HCT116 (cell line): ENCODE measurements around the gene CMIP. TPM values are rescaled to one million over a fixed set of nuclear protein-coding genes. Genes with fewer than 3 reads are reported as not detected.

Experiments
- ATAC-seq: fragments of 200-7000 bp; cut with Tn5 transposase; 2 replicates; pipeline ENCODE4 v1.9.1; 2020; ENCODE audit warnings: mild to moderate bottlenecking, moderate library complexity
- BruUV-seq: library from RNA; stranded (reverse); fragments of 400-500 nt; replicated peaks from 2 replicates; lab custom pipeline; 2021; lab: Mats Ljungman, UMichigan
- CTCF ChIA-PET: fragments of 300-600 bp; sonication (Branson Sonifier 250); formaldehyde crosslinking; loops from one replicate; lab custom pipeline; 2021; ENCODE audit warnings: antibody characterized with exemption; lab: Charles Lee
- POLR2A ChIA-PET: fragments of 300-600, 350-600 bp; sonication (Branson Sonifier 250); formaldehyde crosslinking; loops from one replicate; lab custom pipeline; 2021; ENCODE audit warnings: antibody characterized with exemption; lab: Charles Lee
- RAD21 ChIA-PET, 2 experiments: fragments of 300-600 bp; sonication (Branson Sonifier 250); formaldehyde crosslinking; loops; one replicate each; lab custom pipeline; 2023; ENCODE audit warnings: low total read pairs in 2 of 2; ENCODE audit not compliant: uncharacterized antibody in 2 of 2, unreplicated experiment in 2 of 2, low non-redundant PET in 1 of 2; lab: Charles Lee
- DNase-seq: peaks from one replicate; pipeline ENCODE4 v3.0.0-alpha.2; 2010; ENCODE audit warnings: low read depth, low spot score
- H2AFZ ChIP-seq: fragments of 200-600 bp; shearing (Covaris generic), sonication (generic); 2 replicates; pipeline ENCODE4 v1.6.1; 2017; ENCODE audit warnings: low read depth, mixed run types, mixed read lengths, antibody characterized with exemption, low read length; ENCODE audit not compliant: poor library complexity, severe bottlenecking
- H3K27ac ChIP-seq: 2 replicates; pipeline ENCODE4 v1.5.1; 2012; ENCODE audit warnings: low read depth, low read length
- H3K27me3 ChIP-seq: fragments of 200-600 bp; sonication (generic); 2 replicates; pipeline ENCODE4 v1.6.1; 2016; ENCODE audit warnings: mixed run types, low read length, mixed read lengths; ENCODE audit not compliant: insufficient read depth
- H3K36me3 ChIP-seq, 2 experiments: fragments of 200-500 bp in 1 of 2; fragments of 200-600 bp in 1 of 2; sonication (Bioruptor generic) in 1 of 2; sonication (generic) in 1 of 2; 2 replicates each; pipeline versions ENCODE4 v1.5.1 to v1.6.1; 2014 to 2016; ENCODE audit warnings: low read length in 2 of 2, inconsistent platforms in 1 of 2, mixed read lengths in 1 of 2, mixed run types in 1 of 2; ENCODE audit not compliant: insufficient read depth in 2 of 2, control insufficient read depth in 1 of 2
- H3K4me1 ChIP-seq, 2 experiments: fragments of 200-600 bp in 1 of 2; sonication (generic) in 1 of 2; 2 replicates each; pipeline versions ENCODE4 v1.5.1 to v1.6.1; 2012 to 2017; ENCODE audit warnings: low read length in 2 of 2, inconsistent platforms in 1 of 2, mild to moderate bottlenecking in 1 of 2, mixed read lengths in 1 of 2, mixed run types in 1 of 2, moderate library complexity in 1 of 2; ENCODE audit not compliant: insufficient read depth in 2 of 2, control insufficient read depth in 1 of 2
- H3K4me2 ChIP-seq: fragments of 200-600 bp; sonication (generic); 2 replicates; pipeline ENCODE4 v1.6.1; 2017; ENCODE audit warnings: mixed run types, low read length, mixed read lengths
- H3K4me3 ChIP-seq, 2 experiments: fragments of 200-600 bp in 1 of 2; sonication (generic) in 1 of 2; replicated peaks in 1 of 2; 2 replicates each; pipeline ENCODE4 v1.5.1; 2011 to 2016; ENCODE audit warnings: low read length in 2 of 2, control low read depth in 1 of 2, low read depth in 1 of 2, mild to moderate bottlenecking in 1 of 2, mixed read lengths in 1 of 2, mixed run types in 1 of 2
- H3K79me2 ChIP-seq: fragments of 200-600 bp; sonication (generic); 2 replicates; pipeline ENCODE4 v1.6.1; 2017; ENCODE audit warnings: mild to moderate bottlenecking, mixed run types, low read length, moderate library complexity, mixed read lengths; ENCODE audit not compliant: insufficient read depth
- H3K9ac ChIP-seq: fragments of 200-600 bp; sonication (generic); 2 replicates; pipeline ENCODE4 v1.6.1; 2016; ENCODE audit warnings: low read length, mixed read lengths
- H3K9me2 ChIP-seq: fragments of 200-600 bp; sonication (generic), shearing (Covaris generic); 2 replicates; pipeline ENCODE4 v1.6.1; 2017; ENCODE audit warnings: mixed run types, mild to moderate bottlenecking, moderate library complexity; ENCODE audit not compliant: insufficient read depth
- H3K9me3 ChIP-seq, 2 experiments: fragments of 200-500 bp in 1 of 2; fragments of 200-600 bp in 1 of 2; sonication (Bioruptor generic) in 1 of 2; sonication (generic) in 1 of 2; 2 replicates each; pipeline ENCODE4 v1.6.1; 2014 to 2017; ENCODE audit warnings: low read length in 2 of 2, mixed read lengths in 2 of 2, inconsistent platforms in 1 of 2, low read depth in 1 of 2, mild to moderate bottlenecking in 1 of 2, mixed run types in 1 of 2, moderate library complexity in 1 of 2; ENCODE audit not compliant: control insufficient read depth in 1 of 2, insufficient read depth in 1 of 2
- H4K20me1 ChIP-seq: fragments of 200-600 bp; sonication (generic), shearing (Covaris generic); 2 replicates; pipeline ENCODE4 v1.6.1; 2017; ENCODE audit warnings: mixed run types, mild to moderate bottlenecking, moderate library complexity; ENCODE audit not compliant: insufficient read depth
- ATF3 ChIP-seq: IDR thresholded peaks from 2 replicates; pipeline ENCODE4 v1.6.1; 2012
- CBX3 ChIP-seq: IDR thresholded peaks from 2 replicates; pipeline ENCODE4 v1.6.1; 2012; ENCODE audit warnings: low read depth
- CTCF ChIP-seq, 3 experiments: fragments of 200-600 bp in 1 of 3; sonication (generic) in 1 of 3; IDR thresholded peaks in 2 of 3; conservative IDR thresholded peaks in 1 of 3; 2 replicates each; pipeline ENCODE4 v1.5.1; 2012 to 2017; ENCODE audit warnings: low read depth in 2 of 3, low read length in 2 of 3, antibody characterized with exemption in 1 of 3, borderline replicate concordance in 1 of 3, control low read depth in 1 of 3, mild to moderate bottlenecking in 1 of 3, mixed read lengths in 1 of 3, mixed run types in 1 of 3, moderate library complexity in 1 of 3; ENCODE audit not compliant: insufficient read depth in 1 of 3
- EGR1 ChIP-seq: IDR thresholded peaks from 2 replicates; pipeline ENCODE4 v1.6.1; 2012; ENCODE audit warnings: low read depth
- REST ChIP-seq: IDR thresholded peaks from 2 replicates; pipeline ENCODE4 v1.6.1; 2012; ENCODE audit warnings: low read depth
- SIN3A ChIP-seq: IDR thresholded peaks from 2 replicates; pipeline ENCODE4 v1.6.1; 2012; ENCODE audit warnings: low read depth
- SP1 ChIP-seq: IDR thresholded peaks from 2 replicates; pipeline ENCODE4 v1.6.1; 2012; ENCODE audit warnings: low read depth
- SRF ChIP-seq: IDR thresholded peaks from 2 replicates; pipeline ENCODE4 v1.6.1; 2012; ENCODE audit warnings: low read depth
- TCF7L2 ChIP-seq: IDR thresholded peaks from 2 replicates; pipeline ENCODE4 v1.7.0; 2011; ENCODE audit warnings: borderline replicate concordance, inconsistent platforms; ENCODE audit not compliant: insufficient read depth, insufficient read length; ENCODE audit errors: extremely low read depth
- intact Hi-C: fragments of 100-400 bp; cut with micrococcal nuclease; formaldehyde crosslinking; loops from 2 replicates; pipeline ENCODE4 v1.10.0; 2022
- total RNA-seq: library from RNA; stranded (reverse); gene quantifications from one replicate; pipeline ENCODE4 v1.2.1, GENCODE V29; 2021; ENCODE audit not compliant: unreplicated experiment

The CMIP gene
- total RNA-seq, 1 experiment from 2014 or later: 64.6 TPM

- TF ChIP-seq TCF7L2 (no peak), CBX3 (no peak), SIN3A (no peak), ATF3 (no peak)
- TF ChIP-seq, all 23 proteins: peak for 0
Measured at GRCh38 chr16:81713796-81714195, 269.2 kb downstream of the CMIP start (continued).

- Histone ChIP-seq H3K79me2 (no peaks in the 10 kb centered on the region), H2AFZ (no peak overlapping the region), H3K9me2 (no peaks in the 10 kb centered on the region), H4K20me1 (0 out of 2 replicates have a peak, but pooled peaks cover 3% of the 10 kb centered on the region), H3K9me3 (no peaks in the 10 kb centered on the region), H3K9ac (no peak overlapping the region), H3K27ac (no peak overlapping the region), H3K4me1 (peaks cover 28 to 53% of the 10 kb centered on the region in 2 experiments)
- ATAC-seq (no peak), DNase-seq (no peak)
- ChIA-PET CTCF (interaction anchor here (0.7 to 2.7 kb wide), 2 partner anchors 15 to 30 kb away, joined by 5 to 8 read pairs; no protein-coding TSS in a partner anchor), POLR2A (no interaction called here)
- intact Hi-C loops: no loop called here
- TF ChIP-seq EGR1 (no peak), TCF7L2 (no peak), SP1 (no peak), CTCF (IDR thresholded peaks at IDR 0.05 in 2 of 3, conservative IDR thresholded peaks at IDR 0.05 in 1 of 3; ENCODE audit: borderline replicate concordance in 1 of 3, insufficient read depth in 1 of 3, low read depth in 2 of 3, low read length in 2 of 3) (no peak), REST (no peak), SRF (no peak)
- TF ChIP-seq, all 23 proteins: peak for 0
- Histone ChIP-seq H3K27me3 (no peaks in the 10 kb centered on the region), H3K4me3 (no peak overlapping the region), H3K36me3 (no peaks in the 10 kb centered on the region; a peak in 1 of 4 replicates), H3K4me2 (no peak overlapping the region)
- no TSS peak for BruUV-seq
- RAD21 ChIA-PET: no interaction called here
Measured at GRCh38 chr16:81714583-81714982, 270.0 kb downstream of the CMIP start.
